OCI-LY1 (cell line): ENCODE results near the gene C11orf91.
"Not testable (repeated sequence)": the region's sequence is repeated elsewhere in the genome, so short reads cannot be mapped to it uniquely, and the experiment has no call there.

ENCODE experiments used
- EZH2 ChIP-seq: fragments of 200-600 bp; sonication (generic), shearing (Covaris generic); IDR thresholded peaks from 2 replicates; pipeline ENCODE4 v1.8.0; 2017; ENCODE audit warnings: borderline replicate concordance, mixed run types, mild to moderate bottlenecking, antibody characterized with exemption, low read length, moderate library complexity, mixed read lengths
- TF ChIP-seq, protein P1 (sequence below): fragments of 200-600 bp; sonication (generic), shearing (Covaris generic); IDR thresholded peaks from 2 replicates; pipeline ENCODE4 v1.5.1; 2017; ENCODE audit warnings: mild to moderate bottlenecking, antibody characterized with exemption, low read length, moderate library complexity, mixed read lengths

DNA sequence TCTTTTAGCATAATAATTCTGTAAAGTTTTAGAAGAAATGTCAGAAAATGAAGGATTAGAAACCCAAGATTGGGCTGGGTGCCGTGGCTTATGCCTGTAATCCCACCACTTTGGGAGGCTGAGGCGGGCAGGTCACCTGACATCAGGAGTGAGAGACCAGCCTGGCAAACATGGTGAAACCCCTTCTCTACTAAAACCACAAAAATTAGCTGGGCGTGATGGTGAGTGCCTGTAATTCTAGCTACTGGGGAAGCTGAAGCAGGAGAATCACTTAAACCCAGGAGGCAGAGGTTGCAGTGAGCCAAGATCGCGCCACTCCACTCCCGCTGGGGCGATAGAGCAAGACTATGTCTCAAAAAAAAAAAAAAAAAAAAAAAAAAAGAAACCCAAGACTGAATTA lies 39.1 kb downstream of the C11orf91 start:
- TF ChIP-seq, protein P1, sequence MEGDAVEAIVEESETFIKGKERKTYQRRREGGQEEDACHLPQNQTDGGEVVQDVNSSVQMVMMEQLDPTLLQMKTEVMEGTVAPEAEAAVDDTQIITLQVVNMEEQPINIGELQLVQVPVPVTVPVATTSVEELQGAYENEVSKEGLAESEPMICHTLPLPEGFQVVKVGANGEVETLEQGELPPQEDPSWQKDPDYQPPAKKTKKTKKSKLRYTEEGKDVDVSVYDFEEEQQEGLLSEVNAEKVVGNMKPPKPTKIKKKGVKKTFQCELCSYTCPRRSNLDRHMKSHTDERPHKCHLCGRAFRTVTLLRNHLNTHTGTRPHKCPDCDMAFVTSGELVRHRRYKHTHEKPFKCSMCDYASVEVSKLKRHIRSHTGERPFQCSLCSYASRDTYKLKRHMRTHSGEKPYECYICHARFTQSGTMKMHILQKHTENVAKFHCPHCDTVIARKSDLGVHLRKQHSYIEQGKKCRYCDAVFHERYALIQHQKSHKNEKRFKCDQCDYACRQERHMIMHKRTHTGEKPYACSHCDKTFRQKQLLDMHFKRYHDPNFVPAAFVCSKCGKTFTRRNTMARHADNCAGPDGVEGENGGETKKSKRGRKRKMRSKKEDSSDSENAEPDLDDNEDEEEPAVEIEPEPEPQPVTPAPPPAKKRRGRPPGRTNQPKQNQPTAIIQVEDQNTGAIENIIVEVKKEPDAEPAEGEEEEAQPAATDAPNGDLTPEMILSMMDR: not testable (repeated sequence)
- not testable (repeated sequence) for TF ChIP-seq EZH2
